GM21717 (cell line): Measurements from ENCODE around the gene TH.
"Not testable (repeated sequence)": the region's sequence is repeated elsewhere in the genome, so short reads cannot be mapped to it uniquely, and the experiment has no call there.

Experiments used
- ATAC-seq: cut with Tn5 transposase; IDR thresholded peaks from one replicate; pipeline ENCODE4 v1.9.1; 2021; ENCODE audit warnings: mild to moderate bottlenecking, moderate library complexity; ENCODE audit not compliant: unreplicated experiment

TH gene

DNA sequence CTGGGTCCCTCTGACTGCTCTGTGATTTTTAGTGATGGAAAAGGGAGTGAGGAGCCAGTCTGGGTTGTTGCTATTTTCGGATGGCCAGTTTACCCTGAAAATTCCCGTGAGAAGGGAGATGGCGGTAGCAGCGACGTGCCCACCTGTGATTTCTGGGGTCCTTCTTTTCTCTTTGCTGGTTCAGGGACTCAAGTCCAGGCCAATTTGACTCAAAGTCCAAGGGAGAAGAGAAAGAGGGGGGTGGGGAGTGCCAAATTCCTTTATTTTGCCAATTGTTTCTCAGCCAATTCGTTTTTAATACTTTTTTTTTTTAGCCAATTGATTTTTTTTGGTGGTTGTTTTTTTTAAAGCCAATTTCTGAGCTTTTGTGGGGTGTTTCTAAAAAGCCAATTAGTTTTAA is 39.4 kb downstream of the TH start:
- no peak for ATAC-seq

DNA sequence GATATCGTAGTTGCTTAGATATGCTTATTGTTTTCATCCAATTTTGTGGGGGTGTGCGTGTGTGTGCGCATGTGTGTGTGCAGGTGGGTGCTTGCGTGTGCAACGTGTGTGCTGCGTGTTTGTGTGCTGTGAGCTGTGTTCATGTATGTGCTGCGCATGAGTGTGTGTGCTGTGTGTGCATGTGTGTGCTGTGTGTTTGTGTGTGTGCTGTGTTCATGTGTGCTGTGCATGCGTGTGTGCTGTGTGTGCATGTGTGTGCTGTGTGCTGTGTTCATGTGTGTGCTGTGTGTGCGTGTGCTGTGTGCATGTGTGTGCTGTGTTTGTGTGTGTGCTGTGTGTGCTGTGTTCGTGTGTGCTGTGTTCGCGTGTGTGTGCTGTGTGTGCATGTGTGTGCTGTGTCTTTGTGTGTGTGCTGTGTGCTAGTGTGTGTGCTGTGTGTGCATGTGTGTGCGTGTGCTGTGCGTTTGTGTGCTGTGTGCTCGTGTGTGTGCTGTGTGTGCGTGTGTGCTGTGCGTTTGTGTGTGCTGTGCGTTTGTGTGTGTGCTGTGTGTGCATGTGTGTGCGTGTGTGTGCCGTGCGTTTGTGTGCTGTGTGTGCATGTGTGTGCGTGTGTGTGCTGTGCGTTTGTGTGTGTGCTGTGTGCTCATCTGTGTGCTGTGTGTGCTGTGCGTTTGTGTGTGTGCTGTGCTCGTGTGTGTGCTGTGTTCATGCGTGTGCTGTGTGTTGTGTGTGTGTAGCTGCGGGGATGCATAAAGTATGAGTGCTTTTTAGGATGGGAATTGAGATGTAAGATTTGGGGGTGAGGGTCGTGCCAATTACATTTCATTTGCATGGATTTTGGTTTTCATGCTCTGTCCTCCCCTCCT is 40.0 kb downstream of the TH start:
- ATAC-seq: no peak

DNA sequence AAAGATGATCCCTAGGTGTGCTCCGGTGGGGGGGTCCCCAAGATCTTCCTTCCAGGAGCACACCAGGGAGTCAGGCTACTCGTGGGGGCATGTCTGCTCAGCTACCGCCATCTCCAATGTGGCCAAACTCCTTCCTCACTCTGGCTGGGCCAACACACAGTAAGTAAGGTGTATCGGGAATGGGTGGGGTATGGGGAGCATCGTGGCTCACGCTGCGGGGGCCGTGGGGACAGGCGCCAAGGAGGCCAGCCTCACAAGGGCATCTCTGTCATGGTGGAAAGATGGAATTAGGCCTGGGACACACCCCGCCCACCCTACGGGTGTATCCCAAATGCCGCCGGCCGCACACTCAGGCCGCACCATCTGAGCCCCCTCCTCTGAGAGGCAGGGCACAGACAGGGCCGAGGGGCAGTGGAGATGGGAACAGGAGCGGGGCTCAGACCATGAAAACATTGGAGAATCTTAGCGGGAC is 40.7 kb downstream of the TH start:
- no peak for ATAC-seq

DNA sequence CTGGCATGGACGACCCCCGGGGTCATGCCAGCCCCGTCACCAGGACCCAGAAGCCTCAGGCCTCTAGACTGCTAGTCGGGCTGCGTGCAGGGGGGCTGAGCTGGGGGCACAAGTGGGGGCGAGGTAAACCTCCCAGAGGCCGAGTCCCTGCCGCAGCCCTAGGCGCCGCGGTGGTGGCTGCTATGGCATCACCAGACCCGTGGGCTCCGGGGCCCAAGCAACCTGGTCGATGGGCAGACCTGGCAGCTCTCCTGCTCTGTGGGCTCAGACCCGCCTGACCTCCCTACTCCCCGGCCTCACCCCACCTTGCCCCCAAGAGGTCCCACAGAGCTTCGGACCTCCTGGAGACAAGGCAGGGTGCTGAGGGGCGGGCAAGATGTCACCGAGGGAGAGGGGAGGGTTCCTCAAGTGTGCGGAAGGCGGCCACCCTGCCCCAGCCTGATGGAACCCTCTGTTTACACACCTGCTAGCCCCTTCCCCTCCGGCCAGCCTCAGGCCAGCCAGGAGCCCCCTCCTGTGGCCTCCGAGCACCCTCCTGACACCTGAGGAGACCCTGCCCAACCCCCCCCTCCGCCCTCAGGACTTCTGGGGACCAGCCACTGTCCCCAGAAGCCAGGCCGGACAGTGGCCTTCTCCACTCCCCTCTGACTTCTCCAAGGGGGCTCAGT is 41.8 kb downstream of the TH start:
- ATAC-seq: no peak

DNA sequence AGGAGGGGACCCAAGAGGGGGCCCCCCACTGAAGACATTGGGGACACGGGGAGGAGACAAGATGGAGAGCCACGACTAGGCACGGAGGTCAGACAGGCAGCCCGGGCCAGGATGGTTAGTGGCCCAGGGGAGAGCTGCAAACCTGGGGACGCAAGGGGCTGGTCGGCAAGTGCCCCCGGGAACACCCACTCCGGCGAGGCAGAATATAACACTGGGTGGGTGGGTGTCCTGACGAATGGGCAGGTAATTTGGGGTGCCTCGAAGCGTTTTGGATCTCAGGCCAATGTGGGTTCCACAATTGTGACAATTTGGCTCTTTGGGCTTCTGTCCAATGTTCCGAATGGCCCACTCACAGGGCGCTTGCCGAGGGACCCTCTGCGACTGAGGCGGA is 42.3 kb downstream of the TH start:
- ATAC-seq: no peak

DNA sequence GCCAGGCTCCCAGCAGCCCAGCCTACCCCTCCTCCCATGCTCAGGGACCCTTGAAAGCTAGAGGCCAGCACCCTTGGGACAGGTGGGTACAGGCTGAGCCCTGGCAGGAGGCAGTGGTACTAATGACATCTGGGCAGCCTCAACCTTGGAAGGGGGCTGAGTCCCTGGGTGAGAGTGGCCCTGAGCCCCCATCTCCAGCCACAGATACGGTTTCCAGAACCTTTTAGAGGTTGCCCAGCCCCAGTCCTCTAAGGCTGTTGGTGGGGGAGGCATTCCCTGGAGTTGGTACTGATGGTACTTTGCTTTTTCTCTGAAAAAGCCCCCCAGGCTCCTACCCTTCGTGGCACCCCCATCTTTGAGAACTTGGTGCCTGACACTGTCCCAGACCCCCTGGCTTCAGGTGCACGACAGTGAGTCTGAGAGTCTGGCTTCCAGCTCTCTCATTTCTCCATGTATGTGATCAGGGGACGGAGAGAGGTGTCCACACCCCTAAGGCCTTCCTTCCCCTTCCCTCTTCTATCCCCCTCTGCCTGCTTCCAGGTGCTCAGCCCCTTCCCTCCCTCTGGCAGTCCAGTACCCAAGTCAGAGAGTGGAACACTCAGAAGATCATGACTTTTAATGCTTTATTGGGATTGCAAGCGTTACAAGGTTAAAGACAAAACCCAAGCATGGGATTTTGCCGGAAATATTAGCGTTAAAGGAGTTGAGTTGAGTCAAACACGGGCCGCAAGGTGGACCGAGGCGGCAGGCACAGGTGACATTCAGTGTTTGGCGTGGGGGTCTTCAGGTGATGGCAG is 42.9 kb downstream of the TH start:
- no peak for ATAC-seq

DNA sequence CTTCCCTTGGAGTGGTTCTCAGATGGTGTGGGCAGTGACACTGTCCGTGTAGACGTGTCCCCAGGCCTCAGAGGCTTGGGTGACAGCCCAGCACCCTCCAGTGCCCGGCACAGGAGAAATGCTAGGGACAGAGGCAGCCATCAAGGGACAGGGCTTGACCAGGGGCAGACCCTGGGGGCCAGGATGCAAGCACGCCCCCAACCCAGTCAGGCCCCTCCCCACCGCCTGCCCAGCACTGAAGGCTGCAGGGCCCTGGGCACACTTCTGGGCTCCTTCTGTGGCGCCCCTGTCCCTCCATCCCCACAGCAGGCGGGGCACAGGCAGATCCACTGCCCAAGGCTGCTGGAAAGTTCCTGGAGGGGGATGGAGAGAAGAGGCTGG is 43.5 kb downstream of the TH start:
- no peak for ATAC-seq

DNA sequence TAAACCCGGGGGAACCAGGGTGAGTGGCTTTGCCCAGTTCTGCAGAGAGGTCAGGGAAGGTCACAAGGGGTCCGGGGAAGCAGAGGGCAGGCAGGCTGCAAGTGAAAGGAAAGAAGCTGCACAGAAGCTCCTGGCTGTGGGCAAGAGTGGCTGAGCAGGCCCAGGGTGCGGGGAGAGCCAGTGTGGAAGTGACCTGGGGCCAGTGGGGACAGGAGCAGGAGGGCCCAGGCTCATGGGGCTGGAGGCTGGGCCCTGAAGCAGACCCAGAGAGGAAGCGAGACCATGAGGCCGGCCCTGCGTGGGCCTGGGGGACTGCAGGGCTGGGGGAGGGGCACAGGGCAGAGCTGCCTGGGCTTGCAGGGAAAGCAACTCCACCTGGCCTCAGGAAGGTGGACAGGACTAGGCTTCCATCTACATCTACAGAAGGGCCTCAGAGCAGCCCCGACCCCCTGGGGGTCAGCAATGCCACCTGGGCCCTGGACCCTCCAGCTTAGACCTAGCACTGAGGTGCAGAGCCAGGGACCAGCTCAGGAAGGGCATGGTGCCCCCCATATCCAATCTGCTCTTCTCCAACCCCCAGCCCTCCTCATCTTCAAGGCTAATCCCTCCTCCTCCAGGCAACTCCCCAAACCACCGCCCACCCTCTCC is 44.0 kb downstream of the TH start:
- no peak for ATAC-seq

DNA sequence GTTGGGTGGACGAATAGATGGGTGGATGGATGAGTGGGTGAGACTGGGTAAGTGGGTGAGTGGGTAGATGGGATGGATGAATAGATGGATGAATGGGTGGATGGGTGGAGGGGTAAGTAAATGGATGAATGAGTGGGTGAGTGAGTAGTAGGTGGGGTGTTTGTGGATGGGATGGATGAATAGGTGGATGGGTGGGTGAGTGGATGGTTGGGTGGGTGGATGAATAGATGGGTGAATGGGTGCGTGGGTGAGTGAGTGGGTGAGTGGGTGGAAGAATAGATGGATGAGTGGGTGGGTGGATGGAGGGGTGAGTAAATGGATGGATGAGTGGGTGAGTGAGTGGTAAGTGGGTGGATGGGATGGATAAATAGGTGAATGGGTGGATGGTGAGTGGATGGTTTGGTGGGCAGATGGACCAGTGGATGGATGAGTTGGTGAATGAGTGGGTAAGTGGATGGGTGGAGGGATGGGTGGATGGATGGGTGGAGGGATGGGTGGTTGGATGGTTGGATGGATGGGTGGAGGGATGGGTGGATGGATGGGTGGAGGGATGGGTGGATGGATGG is 45.0 kb downstream of the TH start:
- no peak for ATAC-seq

DNA sequence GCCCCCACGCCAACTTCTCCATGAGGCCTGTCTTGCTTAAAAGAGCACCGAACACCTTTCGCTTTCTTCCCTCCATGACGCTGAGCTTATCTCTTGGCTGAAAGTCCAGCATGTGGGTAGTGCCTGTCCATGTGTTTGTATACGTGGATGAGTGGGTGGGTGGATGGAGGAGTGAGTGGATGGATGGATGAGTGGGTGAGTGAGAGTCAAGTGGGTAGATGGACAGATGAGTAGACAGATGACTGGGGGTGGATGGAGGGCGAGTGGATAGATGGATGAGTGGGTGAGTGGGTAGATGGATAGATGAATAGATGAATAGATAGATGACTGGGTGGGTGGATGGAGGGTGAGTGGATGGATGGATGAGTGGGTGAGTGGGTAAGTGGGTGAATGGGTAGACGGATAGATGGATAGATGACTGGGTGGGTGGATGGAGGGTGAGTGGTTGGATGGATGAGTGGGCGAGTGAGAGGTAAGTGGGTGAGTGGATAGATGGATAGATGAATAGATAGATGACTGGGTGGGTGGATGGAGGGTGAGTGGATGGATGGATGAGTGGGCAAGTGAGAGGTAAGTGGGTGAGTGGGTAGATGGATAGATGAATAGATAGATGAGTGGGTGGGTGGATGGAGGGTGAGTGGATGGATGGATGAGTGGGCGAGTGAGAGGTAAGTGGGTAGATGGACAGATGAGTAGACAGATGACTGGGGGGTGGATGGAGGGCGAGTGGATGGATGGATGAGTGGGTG is 46.7 kb downstream of the TH start:
- not testable (repeated sequence) for ATAC-seq

DNA sequence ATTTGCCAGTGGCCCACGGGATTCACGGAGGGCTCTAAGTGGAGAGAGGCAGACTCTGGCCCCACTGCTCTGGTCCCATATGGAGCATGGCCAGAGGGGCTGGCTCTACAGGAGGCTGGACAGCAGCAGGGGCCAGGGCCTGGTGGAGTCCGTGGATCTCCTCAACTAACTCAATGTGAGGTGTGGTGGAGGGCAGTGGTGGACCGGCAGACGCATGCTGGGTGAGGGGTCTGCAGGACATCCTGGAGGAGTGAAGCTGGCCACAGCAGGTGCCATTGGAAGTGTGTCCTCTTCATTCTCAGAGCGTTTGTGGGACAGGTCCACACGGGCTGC is 48.0 kb downstream of the TH start:
- ATAC-seq: no peak

DNA sequence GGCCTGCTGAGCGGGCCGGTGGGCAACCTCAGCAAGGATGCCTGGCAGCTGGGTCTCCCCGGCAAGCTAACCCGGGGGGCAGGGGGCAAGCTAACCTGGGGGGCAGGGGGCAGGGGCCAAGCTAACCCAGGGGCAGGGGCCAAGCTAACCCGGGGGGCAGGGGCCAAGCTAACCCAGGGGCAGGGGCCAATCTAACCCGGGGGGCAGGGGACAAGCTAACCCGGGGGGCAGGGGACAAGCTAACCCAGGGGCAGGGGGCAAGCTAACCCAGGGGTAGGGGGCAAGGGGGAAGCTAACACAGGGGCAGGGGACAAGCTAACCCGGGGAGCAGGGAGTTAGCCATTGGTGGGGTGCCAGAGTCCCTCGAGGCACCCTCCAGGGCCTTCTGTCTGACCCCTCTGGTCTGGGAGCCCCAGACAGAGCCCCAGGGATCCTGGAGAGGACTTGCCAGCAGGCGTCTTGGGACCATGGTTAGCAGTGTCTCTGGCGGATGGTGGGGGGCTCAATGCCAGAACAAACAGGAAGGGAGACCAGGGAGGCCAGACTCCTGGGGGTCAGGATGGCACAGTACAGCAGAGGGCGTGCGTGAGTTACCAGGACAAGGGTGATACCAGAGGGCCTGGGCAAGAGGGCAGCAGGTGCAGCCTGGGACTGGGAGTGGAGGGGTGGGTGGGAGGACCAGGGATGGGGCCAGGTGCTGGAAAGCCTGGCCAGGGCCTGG is 48.5 kb downstream of the TH start:
- no peak for ATAC-seq

DNA sequence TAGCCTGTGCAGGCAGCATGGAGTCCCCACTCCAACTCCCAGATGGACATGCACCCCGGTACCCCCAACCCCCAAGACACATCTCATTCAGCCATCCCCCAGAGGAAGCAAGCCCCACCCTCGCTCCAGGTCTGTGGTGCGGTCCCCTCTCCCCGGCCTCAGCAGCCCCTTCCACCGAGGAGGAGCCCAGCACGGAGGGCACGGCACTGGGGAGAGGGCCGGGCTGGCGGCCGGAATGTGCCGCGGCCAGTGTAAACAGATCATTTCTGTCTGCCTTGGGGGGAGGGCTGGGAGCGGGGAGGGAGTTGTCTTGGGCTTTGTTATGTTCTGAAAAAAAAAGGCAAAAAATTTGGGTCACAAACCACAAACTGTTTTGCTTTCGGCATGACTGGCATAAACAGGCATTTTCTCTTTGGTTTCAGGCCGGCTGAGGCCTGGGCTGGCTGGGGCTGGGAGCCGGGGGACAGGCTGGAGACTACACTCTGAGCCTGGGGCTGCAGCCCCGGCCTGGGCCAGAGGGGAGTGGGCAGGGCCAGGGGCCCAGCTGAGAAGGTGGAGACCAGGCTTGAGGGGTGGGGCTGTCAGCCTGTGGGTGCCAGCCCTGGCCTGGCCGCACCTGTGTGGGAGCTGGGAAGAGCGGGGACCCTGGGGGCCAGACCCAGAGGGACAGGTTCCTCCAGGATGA is 49.3 kb downstream of the TH start:
- ATAC-seq: no peak

DNA sequence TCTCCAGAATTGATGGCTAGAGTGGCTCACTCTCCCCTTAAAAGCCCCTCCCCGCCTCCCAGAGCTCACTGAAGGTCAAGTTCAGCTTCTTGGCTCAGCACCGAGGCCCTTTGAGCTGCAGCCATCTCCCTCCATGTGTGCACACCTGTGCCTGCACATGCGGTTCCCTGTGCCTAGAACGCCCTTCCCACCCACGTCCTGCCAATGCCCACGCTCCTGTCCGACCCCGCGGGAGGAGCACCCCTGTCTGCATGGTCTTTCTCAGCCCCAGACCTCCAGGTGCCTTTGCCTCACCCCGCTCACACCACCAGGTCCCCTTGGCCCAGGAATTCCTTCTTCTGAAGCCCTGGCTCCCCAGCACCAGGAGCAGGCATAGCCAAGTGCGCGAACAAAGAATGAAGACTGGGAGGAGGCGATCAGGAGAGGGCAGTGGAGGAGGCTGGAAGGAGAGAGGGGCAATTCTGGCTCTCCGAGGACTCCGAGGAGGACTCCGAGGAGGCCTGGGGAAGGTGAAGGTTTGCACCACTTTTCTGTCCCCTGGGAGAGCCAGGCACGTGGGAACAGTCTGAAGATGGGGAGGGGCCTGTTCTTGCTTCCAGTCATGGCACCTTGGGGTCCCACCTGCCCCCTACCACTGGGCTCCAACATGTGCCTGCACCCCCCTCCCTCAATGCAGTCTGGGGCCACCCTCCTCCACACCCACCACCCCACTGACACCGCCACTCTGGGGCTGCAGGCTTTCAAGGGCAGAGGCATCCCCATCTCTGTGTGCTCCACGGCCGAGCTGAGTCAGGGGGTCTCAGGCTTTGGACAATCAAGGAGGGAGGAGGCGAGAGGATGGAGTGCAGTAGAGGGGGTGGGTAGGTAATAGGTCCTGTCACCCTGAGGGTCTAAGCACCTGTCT is 50.1 kb downstream of the TH start:
- ATAC-seq: no peak

DNA sequence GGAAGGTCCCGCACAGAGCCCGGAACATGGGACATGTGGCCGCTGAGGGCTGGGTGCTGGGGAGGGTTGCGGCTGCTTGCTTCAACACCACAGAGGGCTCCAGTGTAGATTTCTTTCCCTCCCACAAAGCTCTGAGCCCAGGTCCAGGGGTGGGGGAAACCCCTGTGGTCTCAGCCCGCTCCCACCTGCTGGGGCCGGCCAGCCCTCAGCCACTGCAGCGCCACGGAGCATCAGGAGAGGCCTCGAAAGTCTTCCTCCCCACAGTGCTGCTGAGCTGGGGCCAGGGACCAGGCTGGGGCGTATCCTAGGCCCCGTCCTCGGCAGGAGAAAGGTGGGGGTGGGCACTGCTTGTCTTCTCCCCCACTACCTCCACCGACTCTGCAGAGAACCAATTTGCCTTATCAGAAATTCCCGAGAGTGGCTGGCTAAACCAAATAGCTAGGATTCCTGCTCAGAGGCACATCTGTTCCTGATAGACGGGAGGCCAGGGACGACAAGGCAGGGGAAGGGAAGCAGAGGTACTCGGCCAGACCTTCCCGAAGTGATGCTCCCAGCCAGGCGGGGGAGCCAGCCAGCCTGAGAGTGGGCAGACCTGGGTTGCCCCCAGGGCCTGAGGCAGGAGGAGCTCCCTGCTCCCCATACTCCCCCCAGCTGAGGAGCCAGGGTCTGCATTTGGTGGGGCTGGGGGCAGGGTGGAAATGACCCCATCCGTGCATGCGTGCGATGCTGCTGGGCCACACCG is 51.1 kb downstream of the TH start:
- ATAC-seq: no peak

DNA sequence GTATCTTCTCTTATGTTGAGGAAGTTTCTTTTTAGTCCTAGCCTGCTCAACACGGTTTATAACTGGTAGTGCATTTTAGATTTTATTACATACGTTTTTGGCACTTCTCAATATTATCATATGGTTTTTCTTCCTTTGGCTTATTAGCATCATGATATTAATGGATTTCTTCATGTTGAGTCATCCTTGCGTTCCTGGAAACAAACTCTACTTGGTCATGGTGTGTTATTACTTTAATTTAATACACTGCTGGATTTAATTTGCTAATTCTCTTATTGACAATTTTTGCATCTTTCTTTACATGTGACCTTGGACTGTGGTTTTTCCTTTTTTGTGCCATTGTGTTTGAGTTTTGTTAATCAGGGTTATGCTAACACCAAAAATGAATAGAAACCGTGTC is 52.9 kb downstream of the TH start:
- no peak for ATAC-seq

DNA sequence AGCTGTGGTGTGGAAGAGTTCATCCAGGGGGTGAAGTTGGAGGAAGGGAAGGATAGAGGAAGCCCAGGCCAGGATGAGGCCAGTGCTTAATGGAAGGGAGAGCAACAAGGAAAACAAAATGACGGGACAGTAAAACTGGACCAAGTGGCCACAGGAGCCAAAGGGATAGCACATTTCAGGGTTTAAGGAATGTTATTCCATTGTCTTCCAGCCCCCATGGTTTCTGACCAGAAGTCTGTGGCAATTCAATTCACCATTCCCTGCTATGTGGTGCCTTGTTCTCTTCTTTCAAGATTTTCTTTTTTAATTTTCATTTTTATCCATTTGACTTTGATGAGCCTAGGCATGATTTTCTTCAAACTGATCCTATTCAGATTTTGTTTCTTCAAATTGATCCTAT is 54.9 kb downstream of the TH start:
- ATAC-seq: no peak
